Measurements from ENCODE around the gene DNM3.
"Not testable (repeated sequence)": the region's sequence is repeated elsewhere in the genome, so short reads cannot be mapped to it uniquely, and the experiment has no call there.

Gene DNM3

DNA sequence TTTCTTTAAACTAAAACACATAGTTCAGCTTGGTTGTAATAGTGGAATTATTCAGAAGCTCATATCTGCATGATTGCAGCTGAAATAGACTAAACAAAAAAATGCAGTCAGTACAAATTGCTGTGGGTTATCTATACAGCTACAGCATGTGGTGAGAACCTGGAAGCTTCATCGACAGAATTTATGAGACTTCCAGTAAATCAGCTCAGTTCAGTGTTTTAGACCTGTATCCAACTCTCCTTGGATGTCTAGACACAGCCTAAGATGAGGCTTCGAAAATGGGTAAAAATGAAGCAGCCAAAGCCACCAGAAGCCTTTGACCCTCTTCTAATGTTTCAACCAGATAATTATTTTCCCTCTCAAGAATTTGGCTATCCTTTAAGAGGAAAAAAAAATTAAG, 452.1 kb downstream of the DNM3 start:
- no peak for DNase-seq (ENCODE audit: low read depth)
- TF ChIP-seq, protein P1, sequence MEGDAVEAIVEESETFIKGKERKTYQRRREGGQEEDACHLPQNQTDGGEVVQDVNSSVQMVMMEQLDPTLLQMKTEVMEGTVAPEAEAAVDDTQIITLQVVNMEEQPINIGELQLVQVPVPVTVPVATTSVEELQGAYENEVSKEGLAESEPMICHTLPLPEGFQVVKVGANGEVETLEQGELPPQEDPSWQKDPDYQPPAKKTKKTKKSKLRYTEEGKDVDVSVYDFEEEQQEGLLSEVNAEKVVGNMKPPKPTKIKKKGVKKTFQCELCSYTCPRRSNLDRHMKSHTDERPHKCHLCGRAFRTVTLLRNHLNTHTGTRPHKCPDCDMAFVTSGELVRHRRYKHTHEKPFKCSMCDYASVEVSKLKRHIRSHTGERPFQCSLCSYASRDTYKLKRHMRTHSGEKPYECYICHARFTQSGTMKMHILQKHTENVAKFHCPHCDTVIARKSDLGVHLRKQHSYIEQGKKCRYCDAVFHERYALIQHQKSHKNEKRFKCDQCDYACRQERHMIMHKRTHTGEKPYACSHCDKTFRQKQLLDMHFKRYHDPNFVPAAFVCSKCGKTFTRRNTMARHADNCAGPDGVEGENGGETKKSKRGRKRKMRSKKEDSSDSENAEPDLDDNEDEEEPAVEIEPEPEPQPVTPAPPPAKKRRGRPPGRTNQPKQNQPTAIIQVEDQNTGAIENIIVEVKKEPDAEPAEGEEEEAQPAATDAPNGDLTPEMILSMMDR (conservative IDR thresholded peaks at IDR 0.05; ENCODE audit: low read depth, low read length): no peak
- no peak overlapping the region for H3K4me3 ChIP-seq (ENCODE audit: low read length)

DNA sequence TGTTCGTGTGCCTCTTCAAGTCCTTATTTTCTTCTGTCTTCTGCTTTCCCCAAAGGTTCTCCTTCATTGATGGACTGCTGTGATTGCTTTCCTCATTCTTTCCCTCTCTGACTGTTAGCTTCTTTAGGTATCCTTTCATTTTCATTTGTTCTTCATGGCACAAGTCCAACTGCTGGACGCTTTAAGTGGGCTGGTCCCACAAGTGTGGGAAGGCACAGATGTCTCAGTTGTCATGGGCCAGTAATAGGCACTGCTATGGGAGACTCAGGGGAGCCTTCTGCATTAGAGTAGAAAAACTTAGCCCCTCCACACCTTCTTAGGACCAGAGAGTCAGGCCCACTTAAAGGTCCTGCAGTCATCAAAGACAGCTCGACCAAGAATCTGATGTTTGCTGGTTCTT, 456.8 kb downstream of the DNM3 start:
- no peak for DNase-seq (ENCODE audit: low read depth)
- H3K4me3 ChIP-seq (ENCODE audit: low read length): no peak overlapping the region
- TF ChIP-seq, protein P1 (conservative IDR thresholded peaks at IDR 0.05; ENCODE audit: low read depth, low read length): no peak

DNA sequence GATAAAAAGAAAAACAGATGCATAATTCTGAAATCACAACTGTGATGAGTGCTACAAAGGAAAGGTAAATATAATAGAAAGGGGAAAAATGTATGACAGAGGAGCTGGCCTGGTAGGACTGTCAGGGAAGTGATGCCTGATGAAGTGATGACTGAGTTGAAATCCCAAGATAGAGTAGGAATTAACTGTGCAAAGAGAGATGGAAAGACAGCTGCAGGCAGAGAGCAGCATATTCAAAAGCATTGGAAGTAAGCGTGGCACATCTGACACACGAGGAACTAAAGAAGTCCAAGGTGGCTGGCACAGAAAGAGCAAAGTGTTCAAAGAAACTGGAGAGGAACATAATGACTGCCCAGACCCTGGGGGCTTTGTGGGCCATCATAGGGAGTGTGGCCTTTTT, 457.6 kb downstream of the DNM3 start:
- no peak overlapping the region for H3K4me3 ChIP-seq (ENCODE audit: low read length)
- TF ChIP-seq, protein P1 (conservative IDR thresholded peaks at IDR 0.05; ENCODE audit: low read depth, low read length): no peak
- DNase-seq (ENCODE audit: low read depth): no peak

DNA sequence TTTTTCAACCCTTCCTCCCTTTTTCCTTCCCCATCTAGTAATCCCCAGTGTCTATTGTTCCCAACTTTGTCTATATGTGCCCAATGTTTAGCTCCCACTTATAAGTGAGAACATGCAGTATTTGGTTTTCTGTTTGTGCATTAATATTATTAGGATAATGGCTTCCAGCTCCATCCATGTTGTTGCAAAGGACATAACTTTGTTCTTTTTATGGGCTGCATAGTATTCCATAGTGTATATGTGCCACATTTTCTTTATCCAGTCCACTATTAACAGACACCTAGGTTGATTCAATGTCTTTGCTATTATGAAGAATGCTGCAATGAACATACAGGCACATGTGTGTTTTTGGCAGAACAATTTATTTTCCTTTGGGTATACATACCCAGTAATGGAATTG, 458.2 kb downstream of the DNM3 start:
- TF ChIP-seq, protein P1 (conservative IDR thresholded peaks at IDR 0.05; ENCODE audit: low read depth, low read length): no peak
- no peak for DNase-seq (ENCODE audit: low read depth)
- H3K4me3 ChIP-seq (ENCODE audit: low read length): no peak overlapping the region

DNA sequence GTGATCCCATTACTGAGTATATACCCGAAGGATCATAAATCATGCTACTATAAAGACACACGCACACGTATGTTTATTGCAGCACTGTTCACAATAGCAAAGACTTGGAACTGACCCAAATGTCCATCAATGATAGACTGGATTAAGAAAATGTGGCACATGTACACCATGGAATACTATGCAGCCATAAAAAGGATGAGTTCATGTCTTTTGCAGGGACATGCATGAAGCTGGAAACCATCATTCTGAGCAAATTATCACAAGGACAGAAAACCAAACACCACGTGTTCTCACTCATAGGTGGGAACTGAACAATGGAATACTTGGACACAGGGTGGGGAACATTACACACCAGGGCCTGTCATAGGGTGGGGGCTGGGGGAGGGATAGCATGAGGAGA, 466.2 kb downstream of the DNM3 start:
- H3K4me3 ChIP-seq (ENCODE audit: low read length); DNase-seq (ENCODE audit: low read depth): not testable (repeated sequence)

DNA sequence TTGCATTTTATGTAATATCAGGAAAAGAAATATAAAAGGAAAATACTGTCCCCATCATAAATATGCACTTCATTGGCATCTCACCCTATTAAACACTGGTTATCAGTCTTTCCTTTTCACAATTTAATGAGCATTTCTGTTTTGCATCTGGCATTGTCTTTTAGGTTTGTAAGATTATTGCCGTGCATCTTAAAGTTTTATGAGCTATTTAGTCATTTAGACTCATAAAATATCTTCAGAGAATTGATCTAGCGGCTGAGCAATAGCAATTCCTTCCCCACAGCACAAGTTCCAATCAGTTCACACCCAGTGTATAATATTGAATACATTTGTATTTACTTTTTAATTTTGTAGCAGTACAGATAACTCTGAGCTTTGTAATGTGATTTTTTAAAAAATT, 466.8 kb downstream of the DNM3 start:
- TF ChIP-seq, protein P1 (conservative IDR thresholded peaks at IDR 0.05; ENCODE audit: low read depth, low read length): no peak
- H3K4me3 ChIP-seq (ENCODE audit: low read length): no peak overlapping the region
- no peak for DNase-seq (ENCODE audit: low read depth)

DNA sequence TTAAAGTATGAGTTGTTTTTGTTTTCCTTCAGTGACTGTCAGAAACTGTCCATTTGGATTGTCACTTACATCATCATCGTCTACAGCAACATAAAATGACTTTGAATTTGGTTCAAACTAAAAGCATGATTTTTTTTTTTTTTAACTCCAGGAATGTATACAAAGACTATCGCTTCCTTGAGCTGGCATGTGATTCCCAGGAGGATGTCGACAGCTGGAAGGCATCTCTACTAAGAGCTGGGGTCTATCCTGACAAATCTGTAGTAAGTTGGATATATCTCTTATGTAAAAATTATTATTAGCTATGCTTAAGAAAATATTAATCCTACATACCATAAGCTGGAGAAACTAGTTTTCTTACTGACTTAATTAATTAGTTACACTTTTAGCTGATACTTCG, 467.3 kb downstream of the DNM3 start:
- TF ChIP-seq, protein P1 (conservative IDR thresholded peaks at IDR 0.05; ENCODE audit: low read depth, low read length): no peak
- no peak for DNase-seq (ENCODE audit: low read depth)
- no peak overlapping the region for H3K4me3 ChIP-seq (ENCODE audit: low read length)

DNA sequence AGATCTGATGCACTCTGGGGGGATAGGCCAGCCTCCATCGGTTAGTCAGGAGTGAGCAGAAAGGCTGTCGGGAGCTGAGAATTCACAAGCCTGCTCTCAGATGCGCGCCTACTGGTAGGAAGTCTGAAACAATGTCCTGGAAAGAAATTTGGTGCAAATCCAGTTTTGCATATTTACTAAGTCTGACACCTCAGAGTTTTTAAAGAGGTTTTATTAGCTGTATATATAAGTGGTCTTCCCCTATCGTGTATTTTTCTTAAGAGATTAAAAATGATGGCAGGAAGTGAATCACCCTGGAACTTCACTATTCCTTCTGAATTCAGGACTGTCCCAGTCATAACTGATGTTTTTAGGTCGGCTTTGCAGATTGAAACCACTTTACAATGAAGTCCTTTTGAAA, 479.4 kb downstream of the DNM3 start:
- no peak overlapping the region for H3K4me3 ChIP-seq (ENCODE audit: low read length)
- DNase-seq (ENCODE audit: low read depth): no peak

More for the DNA sequence above, 479.4 kb downstream of the DNM3 start:
- TF ChIP-seq, protein P1 (conservative IDR thresholded peaks at IDR 0.05; ENCODE audit: low read depth, low read length): peak; percentile 8
